EH (cell line): ENCODE results near the gene PPP1R14C.
A peak's percentile ranks its signal among the peaks of the same experiment; 100 is the strongest.

Source experiments
- DNase-seq: peaks from one replicate; pipeline ENCODE4 v3.0.0-alpha.2; 2015; ENCODE audit warnings: low read depth

Gene PPP1R14C

DNA sequence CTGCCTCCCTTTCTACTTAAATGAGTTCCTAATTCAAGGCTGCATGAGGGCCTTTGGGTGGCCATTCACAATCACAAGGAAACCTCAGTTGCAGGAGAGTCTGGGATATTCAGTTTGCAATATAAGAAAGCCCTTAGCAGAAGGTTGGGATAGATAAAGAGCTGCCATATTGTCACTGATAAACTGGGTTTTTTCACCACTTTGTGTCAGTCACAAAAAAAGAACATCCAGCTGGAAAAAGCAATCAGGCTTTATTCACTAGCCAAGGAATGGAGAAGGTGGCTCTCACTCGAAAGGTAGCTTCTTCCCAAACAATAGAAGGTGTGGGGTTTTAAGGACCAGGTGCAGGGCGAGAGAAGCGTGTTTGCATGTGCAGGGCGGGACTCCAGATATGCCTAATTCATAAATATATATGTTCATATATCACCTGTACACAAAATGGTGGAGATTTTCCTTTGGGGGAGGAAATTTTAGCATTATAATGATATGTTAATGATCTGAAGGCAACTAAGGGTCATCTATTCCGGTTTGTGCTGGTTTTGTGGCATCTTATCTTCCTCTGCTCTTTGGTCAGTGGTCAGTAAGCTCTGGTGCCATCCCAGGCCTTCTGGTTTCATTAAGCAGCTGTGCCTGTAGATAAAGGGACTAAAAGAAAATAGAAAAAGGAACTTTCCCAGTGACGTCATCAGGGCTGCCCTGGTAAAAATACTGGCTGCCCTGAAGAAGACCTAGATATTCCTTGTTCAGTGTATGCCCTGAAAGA is 128.8 kb downstream of the PPP1R14C start:
- no peak for DNase-seq

DNA sequence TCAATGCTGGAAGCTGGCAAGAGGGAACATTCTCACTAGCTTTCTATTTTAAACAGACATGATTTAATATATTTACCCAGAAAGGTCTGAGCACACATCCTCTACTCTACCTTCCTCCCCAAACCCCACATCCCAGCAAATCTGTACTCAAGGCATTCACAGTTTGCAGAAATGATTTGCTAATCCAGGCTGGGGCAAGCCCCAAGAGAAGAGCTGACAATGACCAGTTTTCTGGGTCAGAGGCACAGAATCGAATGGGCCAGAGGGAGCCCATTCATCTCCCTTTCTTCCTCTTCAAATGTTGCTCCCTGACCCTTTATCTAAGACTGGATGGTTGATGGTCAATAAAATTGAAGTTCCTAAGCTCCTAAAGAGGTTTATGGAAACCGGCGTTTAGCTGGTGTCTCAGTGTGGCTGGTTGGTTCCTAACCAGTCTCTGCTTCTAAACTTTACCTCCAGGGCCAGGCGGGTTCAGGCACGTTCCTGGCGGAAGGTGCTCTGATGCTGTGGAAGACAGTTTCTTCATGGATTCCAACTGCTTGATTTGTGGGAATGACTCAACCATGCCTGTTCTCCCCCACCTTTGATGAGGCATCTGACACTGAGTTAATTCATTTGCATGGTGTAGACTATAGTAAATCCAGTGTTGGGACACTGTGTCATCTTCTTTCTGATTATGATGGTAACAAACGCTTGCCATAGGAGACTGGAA is 129.6 kb downstream of the PPP1R14C start:
- DNase-seq: no peak

DNA sequence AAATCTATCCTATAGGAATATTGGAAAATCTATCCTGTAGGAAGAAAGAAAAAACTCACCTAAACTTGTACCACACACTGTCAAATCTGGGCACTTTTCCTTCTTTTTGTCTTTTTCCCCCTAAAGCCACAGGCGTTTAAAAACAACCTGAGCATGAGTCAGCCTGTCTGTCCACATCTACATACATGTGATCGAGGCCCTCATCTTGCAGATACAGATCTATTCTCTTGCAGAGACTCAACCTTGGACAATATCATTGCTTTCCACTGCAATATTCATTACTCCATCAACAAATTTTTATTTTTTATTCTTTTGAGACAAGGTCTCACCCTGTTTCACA is 130.1 kb downstream of the PPP1R14C start:
- DNase-seq: no peak

DNA sequence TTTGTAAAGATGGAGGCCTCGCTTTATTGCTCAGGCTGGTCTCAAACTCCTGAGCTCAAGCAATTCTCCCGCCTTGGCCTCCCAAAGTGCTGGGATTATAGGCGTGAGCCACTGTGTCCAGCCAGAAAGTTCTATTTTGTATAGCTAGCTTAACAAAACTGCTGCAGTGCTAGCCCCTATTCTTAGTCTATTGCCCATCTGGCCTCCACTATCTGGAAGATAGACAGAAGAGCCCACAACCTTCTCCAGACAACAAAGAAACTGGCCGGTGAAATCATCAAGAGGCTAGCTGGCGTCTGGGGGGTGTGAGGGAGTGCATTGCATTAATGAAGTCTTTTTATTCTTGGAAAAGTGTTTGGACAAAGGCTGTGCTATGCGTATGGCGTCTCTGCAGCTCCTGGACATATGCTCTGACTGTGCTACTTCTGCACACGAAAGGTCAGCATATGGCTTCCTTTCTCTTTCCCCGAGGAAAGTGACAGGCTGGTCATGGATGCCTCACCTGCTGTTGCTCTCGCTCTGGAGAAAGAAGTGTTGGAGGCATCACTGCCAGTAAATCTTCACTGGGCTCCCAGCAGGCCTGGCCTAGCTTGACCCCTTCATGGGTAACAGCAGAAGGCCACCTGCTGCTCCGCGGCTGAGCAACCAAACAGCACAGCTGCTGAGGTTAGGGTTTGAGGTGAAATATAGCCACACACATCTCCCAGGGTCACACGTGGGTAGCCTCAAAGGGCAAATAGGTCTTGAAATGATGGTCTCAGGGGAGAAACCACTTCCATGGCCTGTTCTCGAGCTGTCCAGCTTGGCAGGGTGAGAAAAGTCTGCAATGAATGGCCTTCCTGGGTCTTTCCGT is 130.8 kb downstream of the PPP1R14C start:
- DNase-seq: no peak

DNA sequence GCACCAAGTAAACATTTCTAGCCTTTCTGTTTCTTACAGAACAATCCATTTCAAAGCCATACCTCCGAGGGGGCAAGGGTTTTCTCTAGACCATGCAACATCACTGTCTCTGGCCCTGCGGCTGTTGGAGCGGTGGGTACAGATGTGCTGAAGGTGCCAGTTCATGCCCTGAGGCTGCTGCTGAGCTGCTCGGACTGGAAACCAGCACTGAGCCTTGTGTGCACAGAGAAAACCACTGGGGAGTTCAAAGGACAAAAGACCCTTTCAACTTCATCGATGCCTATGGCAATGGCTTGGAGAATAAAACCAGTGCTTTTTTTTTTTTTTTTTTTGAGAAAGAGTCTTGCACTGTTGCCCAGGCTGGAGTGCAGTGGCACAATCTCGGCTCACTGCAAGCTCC is 132.6 kb downstream of the PPP1R14C start:
- DNase-seq: no peak

DNA sequence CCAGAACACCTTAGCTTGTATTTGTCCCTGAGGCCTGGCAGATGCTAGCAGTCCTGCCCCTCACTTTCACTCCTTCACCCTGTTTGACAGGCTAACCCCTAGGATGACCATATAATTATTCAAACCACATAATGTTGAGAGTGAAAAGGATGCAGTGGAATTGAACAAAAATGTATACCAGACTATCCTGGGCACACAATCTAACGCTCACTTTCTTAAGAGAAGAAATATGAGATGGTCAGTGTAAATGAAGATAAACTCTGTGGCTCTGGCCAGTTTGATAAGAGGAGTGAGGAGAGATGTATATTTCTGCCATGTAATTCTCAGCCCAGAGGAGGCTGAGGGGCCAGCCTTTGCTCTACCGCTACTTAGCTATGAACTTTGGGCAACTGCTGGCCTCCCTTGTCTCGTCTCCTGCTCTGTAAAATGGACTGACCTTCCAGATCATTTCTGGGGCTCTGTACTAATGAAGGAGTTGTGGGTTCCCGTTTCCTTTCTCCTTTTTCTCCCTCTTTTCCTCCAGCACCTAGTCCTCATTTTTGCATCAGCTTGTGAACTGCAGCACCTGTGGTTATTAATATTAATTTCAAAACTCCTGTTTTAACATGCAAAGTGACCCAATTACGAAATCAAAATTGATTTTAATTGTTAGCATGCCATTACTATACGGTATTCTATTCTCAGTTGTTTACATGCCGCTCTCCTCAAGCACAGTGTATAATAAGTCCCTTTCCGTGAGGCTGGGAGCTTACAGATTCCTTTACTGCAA is 133.5 kb downstream of the PPP1R14C start:
- DNase-seq: no peak

DNA sequence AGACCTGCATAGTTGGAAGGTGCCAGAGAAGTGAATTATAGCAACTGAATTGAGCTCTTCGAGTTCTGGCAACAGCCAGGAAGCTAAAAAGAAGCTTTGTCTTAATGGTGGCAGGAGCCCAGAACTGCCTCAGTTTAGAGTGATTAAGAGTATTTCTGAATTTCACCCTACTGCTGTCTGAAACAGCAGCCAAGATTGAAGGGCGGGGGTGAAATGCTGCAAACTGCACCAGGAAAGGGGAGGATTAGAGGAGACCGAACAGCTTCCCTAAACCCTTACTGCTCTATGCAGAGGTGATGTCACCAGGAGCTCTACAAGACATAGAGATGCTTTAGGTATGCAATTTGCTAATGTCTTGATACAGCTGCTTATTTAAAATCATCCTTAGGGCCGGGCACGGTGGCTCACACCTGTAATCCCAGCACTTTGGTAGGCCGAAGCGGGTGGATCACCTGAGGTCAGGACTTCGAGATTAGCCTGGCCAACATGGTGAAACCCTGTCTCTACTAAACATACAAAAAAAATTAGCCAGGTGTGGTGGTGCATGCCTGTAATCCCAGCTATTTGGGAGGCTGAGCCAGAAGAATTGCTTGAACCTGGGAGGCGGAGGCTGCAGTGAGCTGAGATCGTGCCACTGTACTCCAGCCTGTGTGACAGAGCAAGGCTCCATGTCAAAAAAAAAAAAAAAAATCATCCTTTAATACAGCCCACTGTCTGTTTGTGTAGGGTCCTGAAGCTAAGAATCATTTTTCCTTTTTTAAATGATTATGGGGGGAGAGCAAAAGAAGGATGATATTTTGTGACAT is 134.3 kb downstream of the PPP1R14C start:
- DNase-seq: no peak

DNA sequence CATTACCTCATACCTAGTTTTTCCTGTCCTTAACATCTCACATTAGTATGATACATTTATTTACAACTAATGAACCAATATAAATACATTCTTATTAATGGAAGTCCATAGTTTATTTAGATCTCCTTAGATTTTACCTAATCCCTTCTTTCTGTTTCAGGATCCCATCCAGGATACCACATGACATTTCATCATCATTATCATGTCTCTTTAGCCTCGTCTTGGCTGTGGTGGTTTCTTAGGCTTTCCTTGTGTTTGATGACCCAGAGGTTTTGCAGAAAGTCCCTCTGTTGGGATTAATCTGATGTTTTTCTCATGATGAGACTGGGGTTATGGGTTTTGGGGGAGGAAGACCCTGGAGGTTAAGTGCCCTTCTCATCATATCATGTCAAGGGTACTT is 136.7 kb downstream of the PPP1R14C start:
- no peak for DNase-seq

DNA sequence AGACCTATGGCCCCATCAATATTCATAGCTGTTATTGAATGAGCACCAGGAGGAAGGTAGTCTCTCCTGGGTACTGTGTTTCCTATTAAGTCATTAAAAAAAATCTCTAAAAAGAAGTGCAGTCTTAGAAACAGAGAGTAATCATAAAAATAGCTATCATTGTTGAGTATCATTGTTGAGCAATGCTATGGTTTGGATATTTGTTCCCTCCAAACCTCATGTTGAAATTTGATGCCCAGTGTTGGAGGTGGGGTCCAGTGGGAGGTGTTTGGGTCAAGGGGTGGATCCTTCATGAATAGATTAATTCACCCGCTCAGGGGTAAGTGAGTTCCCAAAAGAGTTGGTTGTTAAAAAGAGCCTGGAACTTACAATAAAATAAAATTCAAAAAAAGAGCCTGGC is 137.9 kb downstream of the PPP1R14C start:
- DNase-seq: no peak

DNA sequence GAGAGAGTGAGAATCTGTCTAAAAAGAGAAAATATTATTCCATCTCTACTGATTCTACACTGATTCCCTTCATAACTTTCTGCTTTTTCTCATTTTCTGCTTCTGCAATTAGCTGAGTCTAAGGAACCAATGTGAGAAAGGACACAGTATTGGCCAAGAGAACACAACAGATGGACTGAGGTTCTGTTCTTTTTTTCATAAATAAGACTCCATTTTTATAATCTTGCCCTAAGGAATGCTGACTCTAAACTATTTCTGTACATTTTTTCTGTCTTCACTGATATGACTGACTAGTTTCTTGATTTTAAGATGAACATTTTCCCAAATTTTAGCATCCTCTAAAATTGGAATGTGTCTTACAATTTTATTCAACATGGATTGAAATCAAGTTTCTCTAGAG is 138.9 kb downstream of the PPP1R14C start:
- no peak for DNase-seq

DNA sequence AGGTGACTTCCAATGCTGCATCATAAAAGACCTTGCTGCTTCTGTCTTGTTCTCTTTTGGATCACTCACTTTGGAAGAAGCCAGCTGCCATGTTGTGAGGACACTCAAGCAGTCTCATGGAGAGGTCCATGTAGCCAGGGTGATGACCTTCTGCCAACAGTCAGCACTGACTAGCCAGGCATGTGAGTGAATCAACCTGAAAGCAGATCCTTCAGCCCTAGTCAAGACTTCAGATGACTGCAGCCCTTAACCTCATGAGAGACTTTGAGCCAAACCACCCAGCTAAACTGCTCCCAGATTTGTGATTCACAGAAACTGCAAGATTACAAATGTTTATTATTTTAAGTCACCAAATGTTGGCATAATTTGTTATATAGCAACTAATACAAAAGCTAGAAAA is 140.0 kb downstream of the PPP1R14C start:
- no peak for DNase-seq

DNA sequence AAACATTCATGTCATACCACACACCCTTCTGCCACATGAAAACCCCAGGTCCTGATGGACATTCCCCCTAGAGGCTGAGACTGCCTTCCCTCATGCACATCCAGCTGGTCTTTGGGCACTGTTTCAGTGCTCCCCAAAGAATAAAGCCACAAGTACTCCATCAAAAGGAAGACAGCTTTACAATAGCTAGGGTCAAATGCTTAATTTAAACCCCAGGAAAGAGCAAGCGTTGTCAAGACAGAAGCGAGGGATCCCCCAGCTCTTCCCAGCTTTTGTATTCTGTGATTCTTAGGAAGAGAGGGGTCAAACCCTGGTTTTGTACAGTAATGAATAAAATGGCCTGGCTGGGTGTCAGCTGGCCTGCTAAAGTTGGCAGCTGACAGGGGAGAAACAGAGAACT is 143.6 kb downstream of the PPP1R14C start:
- DNase-seq: no peak

DNA sequence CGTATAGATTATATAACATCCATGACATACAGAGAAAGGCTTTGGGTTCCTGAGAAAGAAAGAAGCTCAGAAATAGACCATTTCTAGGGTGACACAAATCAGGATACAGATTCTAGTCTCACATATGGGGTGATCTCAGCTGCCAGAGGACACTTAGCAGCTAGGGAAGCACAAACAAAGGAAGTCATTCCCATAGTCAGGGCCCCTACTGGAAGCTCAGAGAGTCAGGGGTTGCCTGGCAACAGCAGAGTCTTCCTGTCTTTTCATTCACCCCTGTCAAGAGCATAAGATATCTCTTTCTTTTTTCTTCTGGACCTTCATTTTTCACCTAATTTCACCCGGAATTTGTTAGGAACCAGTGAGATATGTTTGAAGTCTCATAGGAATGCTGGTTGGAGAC is 144.1 kb downstream of the PPP1R14C start:
- peak; percentile 12 for DNase-seq

DNA sequence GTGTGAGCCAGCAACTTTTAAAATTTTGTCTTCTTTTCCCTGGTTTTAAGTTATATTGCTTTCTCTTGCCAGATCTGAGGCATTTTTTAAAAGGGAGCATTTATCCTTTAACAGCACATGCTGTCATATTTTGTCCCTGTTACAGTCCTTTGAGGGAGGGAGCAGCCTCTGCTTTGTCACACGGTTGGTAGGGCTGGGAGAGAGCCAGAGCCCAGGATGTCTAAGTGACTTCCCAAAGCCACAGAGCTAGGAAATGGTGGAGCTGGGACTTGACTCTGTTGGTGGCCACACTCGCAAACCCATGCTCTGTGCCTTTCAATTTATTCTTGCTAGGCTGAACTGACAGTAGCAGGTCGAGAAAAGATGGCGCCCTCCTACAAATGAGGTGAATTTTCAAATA is 145.6 kb downstream of the PPP1R14C start:
- DNase-seq: no peak

DNA sequence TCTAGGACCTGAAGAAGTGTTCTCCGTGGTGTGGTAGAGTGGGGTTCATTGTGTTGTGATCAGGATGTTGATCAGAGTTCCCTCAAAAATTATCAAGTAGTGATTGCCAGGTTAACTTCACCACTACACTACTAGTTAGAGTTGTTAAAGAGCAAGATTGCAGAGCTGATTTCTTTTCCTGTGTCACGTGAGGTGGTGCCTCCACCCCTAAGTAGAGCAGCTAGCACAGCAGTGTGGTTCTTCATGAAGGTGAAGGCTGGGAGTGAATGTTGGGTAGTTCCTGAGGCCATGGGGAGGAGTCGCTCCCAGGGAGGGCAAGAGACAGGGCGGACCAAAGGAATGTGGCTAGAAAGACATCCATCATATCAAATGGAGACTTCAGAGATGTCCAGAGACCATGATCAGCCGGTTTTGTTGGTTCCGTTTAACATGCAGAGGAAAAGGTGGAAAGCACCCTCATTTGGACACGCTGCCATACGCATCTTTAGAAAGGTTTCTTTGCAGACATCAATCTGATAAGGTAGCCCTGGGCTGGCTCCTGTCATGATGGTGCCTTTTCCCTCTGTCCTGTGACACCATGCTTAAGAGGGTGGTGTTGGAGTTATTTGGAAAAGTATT is 146.7 kb downstream of the PPP1R14C start:
- DNase-seq: no peak

DNA sequence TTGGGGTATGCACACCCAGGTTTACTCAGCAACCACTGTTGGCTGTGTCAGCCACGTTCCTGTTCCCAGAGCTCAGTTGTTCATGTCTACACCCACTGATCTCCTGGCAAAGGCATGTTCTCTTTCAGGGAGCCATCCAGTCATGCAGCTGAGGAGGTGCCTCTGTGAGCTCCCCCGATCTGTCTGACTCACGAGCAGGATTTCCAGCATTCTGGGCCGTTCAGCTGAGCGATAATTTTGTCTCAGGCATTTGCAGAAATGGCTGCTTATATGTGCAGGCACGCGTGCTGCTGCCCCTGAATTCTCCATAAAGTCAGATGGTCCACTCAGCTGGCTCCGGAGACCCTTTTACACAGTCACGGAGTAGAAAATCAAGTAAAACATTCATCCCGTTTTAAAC is 147.6 kb downstream of the PPP1R14C start:
- peak; percentile 52 for DNase-seq

DNA sequence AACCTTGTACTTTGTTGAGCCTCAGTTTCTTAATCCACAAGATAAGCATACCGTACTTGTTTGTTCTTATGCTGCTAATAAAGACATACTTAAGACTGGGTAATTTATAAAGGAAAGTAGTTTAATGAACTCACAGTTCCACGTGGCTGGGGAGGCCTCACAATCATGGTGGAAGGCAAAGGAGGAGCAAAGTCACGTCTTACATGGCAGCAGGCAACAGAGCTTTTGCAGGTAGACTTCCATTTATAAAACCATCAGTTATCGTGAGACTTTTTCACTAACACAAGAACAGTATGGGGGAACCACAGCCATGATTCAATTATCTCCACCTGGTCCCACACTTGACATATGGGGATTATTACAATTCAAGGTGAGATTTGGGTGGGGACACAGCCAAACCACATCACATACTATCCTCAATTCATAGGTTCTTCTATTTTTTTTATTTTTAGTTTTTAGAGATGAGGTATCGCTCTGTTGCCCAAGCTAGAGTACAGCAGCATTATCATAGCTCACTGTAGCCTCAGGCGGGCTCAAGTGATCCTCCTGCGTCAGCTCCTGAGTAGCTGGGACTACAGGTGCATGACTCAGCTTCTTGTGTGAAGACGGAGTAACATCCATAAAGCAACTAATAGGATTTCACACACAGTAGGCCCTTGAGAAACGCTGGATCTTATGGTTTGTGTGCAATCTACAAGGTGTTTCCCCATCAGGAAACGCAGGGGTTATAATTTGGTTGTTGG is 149.3 kb downstream of the PPP1R14C start:
- no peak for DNase-seq

DNA sequence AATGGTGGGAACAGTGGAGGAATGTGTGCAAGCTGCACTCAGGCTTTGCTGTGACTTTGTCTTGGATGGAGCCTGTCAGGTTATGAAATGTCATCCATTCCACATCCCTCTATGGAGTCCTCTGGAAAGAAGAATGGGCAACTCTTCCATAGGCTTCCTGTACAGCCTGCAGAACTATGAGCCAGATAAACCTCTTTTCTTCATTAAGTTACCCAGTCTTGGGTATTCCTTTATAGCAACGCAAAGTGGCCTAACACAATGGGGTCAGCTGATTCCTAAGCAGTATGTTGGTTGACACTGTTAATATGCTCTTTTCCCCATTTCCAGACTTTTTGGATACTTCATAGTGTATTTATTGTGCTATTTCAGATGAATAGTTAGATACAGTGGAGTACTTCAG is 150.2 kb downstream of the PPP1R14C start:
- DNase-seq: no peak

DNA sequence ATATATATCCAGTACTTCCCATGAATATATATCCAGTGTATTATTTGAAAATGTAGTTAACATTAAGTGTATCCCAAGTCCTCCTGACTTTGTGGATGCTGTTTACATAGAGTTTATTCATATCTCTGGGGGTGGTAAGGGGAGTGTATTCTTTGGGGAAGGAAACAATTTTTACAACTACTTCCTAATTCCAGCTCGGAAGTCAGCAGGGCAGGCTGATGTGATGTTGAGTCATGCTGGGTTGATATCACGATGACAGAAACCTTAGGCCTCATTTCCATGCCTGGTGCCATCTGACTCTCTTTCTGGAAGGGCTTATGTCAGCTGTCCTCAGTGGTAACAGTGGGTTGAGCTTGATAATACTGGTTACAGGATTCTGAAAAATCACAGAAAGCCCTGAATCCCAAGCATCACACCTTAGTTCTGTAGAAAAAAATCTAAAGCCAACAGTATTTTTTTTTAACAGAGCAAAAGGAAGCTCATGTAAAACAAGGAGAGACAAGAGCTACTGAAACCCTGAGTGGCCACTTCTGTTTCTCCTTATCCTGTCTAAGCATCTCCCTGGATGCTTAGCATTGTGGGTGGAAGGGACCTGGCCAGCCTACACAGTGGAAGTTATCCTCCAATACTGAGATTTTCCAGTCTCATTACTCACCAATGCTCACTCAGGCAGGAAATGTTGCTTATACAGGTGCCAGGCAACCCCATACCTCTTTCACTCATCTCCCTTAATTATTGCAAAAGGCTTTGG is 150.8 kb downstream of the PPP1R14C start:
- DNase-seq: peak; percentile 62
